ENCODE data around the gene KRTAP6-2.

DNA sequence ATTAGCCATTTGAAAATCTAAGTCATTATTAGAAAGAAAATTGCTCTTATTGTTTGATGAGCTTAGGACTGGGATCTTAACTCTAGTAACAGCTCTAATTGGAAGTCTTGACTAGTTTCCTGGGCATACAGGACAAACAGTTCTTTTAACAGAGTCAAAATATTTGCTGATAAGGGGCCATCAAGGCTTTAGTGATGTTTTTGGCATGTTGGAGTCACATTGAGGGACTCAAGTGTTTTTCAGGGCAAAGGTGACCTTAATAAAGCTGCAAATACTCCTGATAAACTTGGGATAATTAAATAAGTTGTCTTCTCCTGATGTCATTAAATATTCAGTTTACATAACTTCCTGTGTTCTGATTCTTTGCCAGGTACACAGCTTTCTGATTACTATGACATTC, 31.1 kb downstream of the KRTAP6-2 start:
- no peak for TF ChIP-seq POLR2A (IDR thresholded peaks at IDR 0.05; ENCODE audit: low read depth, low read length)
- no peak for TF ChIP-seq PAX5 (IDR thresholded peaks at IDR 0.05; ENCODE audit: insufficient read depth, low read length, severe bottlenecking)
- no peak for TF ChIP-seq TAF1 (IDR thresholded peaks at IDR 0.05; ENCODE audit: low read depth, low read length)
